Stimulated activated CD4-positive, alpha-beta T cell treated with anti-CD3 and anti-CD28 coated beads, Interleukin-1b, Interleukin-23, amount 100 ng/mL, for 4 hours (primary cell): ENCODE data around the gene IGDCC3.

Experiments used
- DNase-seq, 2 donors: peaks; one replicate each; pipeline ENCODE4 v3.0.0-alpha.2; 2020; ENCODE audit warnings: low read depth in 2 of 2

IGDCC3 gene

DNA sequence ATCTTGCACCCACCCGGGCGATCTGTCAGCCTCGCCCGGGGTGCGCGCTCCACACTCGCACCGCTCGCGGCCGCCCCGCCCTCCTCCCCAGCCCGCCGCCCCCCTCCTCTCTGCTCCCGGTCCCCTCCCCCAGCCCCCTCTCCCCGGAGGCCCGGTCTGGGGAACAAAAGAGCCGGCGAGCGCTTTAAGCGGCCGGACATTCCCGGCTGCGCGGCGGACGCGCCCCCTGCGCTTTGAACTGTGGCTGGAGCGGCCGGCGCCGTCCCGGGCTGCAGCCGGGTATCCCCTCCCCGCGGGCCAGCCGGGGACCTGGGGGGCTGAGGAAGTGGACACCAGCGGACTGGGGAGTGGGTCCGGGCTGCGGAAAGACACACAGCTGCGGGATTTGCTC lies at the start of gene IGDCC3:
IGDCC3 (minus strand) TSS at position 27 of the 391 bp plus-strand sequence. CDS start 214 bp downstream, outside the sequence.
- no peak for DNase-seq

DNA sequence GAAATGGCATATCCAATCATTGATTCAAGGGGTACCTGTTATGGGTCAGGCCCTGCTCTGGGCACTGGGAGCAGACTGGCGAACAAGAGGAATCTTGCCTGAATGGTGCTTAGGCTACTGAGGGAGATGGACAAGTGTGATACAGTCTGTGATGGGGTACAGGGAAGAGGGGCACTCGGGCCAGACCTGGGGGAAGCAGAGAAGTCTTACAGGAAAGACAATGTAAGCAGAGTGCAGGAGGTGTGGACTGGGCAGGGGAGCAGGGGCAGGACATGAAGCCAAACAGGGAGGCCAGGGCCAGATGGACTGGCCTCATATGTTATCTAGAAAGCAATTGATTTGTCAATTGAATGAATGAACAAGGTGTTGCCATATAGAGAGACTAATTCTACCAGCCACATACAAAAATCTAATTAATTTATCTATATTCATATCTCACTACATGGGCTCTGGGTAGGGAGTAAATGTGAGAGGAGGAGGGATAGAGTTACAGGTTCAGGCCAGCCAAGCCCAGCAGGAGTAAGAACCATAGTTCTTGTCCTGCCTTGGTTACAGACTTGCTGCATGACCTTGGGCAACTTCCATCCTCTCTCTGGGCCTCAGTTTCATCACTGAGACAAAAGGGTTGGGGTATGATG lies 48.5 kb upstream of the IGDCC3 start:
- DNase-seq = no peak

DNA sequence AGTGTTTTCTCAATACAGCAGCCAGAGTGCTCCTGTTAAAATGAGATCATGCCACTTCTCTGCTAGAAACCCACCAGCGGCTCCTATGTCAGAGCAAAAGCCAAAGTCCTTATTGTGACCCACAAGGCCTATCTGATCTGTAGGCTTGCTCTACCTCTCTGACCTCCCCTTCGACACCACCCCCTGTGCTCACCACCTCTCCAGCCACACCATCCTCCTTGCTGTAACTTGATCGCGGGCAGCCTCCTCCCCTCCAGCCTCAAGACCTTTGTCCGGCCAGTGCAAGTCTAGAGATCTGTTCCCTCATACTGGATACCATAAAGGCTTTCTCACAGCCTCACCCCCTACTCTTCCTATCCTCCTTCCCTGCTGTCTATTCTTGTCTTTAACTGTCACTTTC lies 46.9 kb upstream of the IGDCC3 start:
- DNase-seq = no peak

- DNase-seq = no peak
Observed at GRCh38 chr15:65423976-65424679, 46.3 kb upstream of the IGDCC3 start.

DNA sequence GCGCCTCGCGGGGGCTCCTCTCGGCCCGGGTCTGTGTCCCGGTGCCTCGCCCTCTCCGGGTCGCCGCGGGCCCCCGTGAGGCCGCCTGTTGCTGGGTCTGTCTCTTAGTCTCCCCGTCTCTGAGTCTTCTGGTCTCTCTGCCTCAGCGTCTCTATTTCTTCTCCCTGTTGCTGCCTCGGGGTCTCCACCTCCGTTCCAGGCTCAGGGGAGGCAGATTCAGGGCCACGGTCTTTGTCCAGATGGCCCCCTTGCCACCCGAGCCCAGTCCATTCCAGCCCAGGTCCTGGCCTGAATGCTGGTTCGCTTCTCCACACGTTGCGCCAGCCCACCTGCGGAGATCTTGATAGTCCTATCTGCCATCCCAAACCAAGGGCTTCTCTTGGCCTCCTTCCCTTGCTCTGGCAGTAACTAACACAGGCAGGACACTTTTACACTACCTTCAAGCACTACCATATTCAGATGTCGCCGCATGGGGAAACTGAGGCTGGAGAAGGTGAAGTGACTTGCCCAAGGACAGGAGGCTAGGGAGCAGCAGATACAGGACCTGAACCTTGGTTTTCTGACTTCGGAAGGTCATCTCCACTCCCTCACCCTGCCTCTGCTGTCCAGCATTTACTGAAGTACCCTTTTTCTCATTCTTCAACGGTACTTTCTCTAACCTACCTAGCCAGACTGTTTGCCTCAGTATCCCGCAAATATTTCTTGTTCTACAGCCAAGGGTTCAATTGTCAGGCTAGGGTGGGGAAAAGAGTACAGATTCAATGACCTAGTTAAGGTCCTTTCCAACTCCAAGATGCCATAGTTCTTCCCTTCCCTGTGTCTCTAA lies 45.6 kb upstream of the IGDCC3 start:
- no peak for DNase-seq

- DNase-seq = no peak
Observed at GRCh38 chr15:65421360-65422215, 43.8 kb upstream of the IGDCC3 start.

DNA sequence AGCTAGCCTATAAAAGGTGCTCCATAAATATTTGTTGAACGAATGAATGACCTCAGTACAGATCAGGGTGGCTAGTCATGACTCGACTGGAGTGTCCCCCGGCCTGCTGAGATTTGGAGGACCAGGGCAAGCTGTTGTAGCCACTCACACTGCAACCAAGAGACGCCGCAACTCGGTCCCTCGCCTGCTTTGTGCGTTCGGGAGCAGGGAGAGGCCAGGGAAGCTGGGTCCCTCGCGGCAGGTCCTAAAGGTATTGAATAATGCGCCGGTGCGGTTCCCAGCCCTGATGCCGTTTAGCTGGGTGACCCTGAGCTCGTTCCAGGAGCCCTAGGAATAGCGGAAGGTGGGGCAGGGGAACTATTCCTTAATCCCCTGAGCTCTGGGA lies 43.2 kb upstream of the IGDCC3 start:
- no peak for DNase-seq

DNA sequence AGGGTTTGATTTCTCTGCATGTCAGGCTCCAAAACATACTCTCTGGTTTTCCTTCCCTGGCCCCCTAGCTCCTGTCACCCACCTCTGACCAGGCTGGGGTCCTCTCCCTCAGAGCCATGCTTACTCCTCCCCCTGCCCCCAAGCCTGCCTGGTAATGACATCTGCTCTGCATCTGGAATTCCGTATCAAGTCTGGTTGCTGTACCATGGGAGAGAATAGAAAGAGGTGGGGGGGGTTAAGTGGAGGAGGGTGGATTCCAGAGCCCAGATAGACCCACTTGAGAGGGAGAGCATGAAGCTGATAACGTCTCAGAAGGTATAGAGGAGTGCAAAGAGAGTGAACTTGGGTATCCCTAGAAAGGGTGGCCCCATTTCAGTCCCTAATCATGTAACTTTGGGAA lies 40.8 kb upstream of the IGDCC3 start:
- DNase-seq = no peak

GRCh38 chr15:65416845-65417416 lies 39.1 kb upstream of the IGDCC3 start:
- DNase-seq = no peak

GRCh38 chr15:65414841-65415621 lies 37.2 kb upstream of the IGDCC3 start:
- no peak for DNase-seq

DNA sequence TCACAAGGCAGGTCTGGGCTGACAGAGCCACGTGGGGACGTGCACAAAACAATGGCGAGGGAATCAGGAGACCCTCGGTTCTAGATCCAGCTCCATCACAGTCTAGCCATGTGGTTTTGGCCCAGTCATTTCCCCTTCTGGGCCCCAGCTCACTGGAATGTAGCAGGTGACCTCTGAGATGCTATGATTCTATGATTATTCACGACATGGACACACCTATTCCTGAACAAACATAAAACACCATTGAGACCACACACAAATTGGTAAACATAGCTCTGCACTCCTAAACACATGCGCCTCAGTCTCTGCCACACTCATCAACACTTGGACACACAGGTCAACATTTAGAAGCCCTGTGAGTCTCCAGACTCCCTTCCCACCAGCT lies 36.0 kb upstream of the IGDCC3 start:
- DNase-seq = no peak

DNA sequence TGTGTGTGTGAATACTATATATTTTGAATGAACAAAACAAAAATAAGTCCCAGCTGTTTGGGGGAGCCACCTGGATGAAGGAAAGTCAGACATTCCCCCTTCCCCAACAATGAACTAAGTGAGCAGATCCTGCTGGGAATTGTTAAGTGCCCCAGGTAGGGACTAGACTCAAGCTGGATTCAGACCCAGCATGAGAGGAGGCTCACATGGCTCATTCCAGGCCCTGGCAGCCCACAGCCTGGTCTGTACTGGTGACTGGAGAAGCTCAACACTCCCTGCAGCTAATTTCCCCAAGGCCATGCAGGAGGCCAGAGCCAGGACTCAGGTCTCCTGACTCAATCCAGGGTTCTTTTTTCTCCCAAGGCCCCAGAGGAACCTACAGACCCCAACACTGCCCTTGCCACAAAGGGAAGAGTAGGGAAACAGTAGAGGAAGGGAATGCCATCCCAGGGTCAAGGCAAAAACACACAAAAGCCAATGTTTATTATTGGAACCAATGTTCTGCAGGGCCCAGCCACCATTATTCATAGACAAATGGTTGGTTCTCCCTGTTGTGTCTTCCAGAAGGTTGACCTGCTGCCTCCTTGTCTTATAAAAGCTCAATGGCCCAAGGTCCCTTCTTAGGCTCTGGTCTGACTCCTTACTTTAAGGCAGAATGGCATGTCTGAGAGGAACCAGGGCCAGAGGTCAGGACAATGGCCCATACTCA lies 35.4 kb upstream of the IGDCC3 start:
- no peak for DNase-seq

DNA sequence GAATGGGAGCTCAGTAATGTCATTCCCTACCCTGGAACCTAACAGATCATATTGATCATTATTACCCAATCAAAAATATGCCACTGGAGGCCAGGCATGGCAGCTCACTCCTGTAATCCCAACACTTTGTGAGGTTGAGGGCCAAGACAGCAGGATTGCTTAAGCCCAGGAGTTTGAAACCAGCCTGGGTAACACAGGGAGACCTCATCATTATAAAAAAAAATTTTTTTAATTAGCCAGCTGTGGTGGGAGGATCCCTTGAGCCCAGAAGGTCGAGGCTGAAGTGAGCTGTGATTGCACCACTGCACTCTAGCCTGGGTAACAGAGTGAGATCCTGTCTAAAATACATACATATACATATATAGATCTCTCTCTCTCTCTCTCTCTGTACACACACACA lies 34.8 kb upstream of the IGDCC3 start:
- DNase-seq = no peak

- no peak for DNase-seq
Observed at GRCh38 chr15:65411465-65412071, 33.8 kb upstream of the IGDCC3 start.

- DNase-seq = no peak
Observed at GRCh38 chr15:65410972-65411371, 33.2 kb upstream of the IGDCC3 start.

- DNase-seq = no peak
Observed at GRCh38 chr15:65410036-65410435, 32.2 kb upstream of the IGDCC3 start.

DNA sequence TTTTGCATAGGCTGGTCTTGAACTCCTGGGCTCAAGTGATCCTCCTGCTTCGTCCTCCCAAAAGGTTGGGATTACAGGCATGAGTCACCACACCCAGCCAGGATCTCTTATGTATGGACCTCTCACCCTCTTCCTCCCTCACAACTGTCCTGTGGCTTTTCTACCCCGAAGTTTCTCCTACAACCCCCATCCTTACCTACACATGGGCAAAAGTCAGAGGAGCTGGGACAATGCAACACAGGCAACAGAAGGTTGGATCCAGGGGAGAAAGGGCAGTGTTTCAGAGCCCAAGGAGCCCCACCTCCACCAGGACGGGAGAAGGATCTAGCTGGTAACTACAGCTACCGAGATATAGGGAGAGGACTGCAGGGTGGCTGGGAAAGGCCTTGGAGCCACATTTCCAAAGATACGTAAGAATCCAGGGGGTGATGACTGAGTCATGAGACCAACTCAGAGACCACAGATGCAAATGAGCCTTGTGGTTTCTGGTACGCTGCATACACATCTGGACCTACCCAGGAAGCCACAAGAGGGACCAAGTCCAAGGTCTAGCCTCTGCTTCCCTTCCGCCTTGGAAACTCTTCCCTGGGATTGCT lies 31.3 kb upstream of the IGDCC3 start:
- DNase-seq = no peak

DNA sequence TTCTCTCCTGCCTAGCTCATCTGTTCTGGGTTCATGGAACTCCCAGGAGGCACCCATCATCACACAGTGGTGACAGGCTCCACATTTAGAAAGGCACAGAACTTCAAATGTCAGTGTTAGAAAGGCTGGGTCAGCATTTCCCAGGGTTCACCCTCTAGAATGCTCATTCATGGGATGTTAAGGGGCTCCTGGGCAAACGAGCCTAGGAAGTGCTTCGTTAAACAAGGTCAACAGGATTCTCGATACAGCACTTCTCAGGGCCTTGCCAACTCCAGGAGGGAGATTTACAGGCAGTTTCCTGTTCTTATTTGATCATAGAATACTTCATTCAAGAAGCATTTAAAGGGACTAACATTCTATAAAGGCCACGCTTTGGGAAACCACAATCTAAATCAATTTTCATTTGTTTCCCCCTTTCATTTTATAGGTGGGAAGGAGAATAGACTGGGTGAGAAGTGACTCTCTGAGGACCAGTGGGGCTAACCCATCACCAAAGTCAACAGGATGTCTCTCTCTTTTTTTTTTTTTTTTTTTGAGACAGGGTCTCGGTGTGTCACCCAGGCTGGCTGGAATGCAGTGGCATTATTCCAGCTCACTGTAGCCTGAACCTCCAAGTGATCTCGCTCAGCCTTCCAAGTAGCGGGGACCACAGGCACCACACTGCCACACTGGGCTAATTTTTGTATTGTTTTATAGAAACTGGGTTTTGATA lies 30.7 kb upstream of the IGDCC3 start:
- no peak for DNase-seq
